Ishikawa (cell line): Measurements from ENCODE around the gene PLCB1.

Experiments used
- EP300 ChIP-seq: IDR thresholded peaks from 2 replicates; pipeline ENCODE4 v1.6.1; 2012; ENCODE audit warnings: borderline replicate concordance
- RAD21 ChIP-seq: IDR thresholded peaks from 2 replicates; pipeline ENCODE4 v1.6.1; 2012; ENCODE audit warnings: low read depth
- TAF1 ChIP-seq: IDR thresholded peaks from 2 replicates; pipeline ENCODE4 v1.6.1; 2012; ENCODE audit warnings: low read depth, mild to moderate bottlenecking
- TCF12 ChIP-seq: IDR thresholded peaks from 2 replicates; pipeline ENCODE4 v1.6.1; 2012; ENCODE audit warnings: low read depth
- TF ChIP-seq, protein P1 (sequence below): IDR thresholded peaks from 2 replicates; pipeline ENCODE4 v1.6.1; 2012

DNA sequence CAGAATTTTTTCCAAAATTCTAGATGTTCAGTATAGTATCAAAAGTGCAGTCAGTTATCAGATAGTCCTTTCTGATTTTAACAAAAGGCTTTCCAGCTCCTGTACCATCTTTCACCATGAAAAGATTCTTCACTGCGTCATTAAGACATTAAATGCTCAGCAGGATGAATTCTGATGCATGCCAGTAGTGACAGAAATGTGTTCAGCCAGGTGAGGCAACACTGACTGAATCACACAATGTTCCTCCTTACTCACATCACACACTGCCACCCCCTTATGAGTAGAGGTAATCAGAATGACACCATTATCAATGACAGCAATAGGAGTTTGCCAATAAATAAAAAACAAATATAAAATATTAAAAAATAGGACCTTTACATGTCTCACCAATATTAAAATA lies 510.2 kb downstream of the PLCB1 start:
- TF ChIP-seq RAD21 (no peak), TAF1 (no peak), TCF12 (no peak), EP300 (no peak)
- TF ChIP-seq, protein P1, sequence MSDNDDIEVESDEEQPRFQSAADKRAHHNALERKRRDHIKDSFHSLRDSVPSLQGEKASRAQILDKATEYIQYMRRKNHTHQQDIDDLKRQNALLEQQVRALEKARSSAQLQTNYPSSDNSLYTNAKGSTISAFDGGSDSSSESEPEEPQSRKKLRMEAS = no peak
